NCI-H1930 (cell line): Measurements from ENCODE around the gene MYG1.

Source experiments
- DNase-seq, 2 experiments: peaks; one replicate each; lab custom pipeline; 2025; lab: John Stamatoyannopoulos, UW

MYG1 gene, protein sequence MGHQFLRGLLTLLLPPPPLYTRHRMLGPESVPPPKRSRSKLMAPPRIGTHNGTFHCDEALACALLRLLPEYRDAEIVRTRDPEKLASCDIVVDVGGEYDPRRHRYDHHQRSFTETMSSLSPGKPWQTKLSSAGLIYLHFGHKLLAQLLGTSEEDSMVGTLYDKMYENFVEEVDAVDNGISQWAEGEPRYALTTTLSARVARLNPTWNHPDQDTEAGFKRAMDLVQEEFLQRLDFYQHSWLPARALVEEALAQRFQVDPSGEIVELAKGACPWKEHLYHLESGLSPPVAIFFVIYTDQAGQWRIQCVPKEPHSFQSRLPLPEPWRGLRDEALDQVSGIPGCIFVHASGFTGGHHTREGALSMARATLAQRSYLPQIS

DNA sequence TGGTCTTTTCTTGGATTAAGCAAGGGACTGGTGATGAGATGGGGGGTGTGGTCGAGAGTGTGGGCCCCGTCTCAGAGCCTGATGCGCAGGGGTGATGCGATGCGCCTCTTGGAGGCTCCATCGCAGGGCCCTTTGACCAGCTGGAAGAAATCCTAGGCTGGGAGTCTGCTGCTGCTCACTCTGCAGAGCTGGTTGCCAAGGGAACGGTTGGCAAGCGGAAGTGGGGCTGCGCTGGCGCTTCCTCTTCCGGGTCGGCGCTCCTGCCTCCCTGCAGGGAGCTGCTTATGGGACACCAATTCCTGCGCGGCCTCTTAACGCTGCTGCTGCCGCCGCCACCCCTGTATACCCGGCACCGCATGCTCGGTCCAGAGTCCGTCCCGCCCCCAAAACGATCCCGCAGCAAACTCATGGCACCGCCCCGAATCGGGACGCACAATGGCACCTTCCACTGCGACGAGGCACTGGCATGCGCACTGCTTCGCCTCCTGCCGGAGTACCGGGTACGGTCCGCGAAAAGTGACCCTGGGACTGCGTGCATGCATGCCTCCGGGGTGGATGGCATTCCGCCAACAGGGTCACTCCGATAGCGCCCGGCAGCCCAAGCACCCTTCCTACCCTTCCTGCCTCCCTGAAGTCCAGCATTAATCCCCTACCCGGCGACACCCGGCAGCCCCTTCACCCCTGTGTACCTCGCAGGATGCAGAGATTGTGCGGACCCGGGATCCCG is at the start of gene MYG1:
Gene MYG1 (plus strand): TSS at position 242 of the 727 bp plus-strand sequence. CDS start 43 bp downstream, at position 285.
- peak; percentile 79 to 81 for DNase-seq

DNA sequence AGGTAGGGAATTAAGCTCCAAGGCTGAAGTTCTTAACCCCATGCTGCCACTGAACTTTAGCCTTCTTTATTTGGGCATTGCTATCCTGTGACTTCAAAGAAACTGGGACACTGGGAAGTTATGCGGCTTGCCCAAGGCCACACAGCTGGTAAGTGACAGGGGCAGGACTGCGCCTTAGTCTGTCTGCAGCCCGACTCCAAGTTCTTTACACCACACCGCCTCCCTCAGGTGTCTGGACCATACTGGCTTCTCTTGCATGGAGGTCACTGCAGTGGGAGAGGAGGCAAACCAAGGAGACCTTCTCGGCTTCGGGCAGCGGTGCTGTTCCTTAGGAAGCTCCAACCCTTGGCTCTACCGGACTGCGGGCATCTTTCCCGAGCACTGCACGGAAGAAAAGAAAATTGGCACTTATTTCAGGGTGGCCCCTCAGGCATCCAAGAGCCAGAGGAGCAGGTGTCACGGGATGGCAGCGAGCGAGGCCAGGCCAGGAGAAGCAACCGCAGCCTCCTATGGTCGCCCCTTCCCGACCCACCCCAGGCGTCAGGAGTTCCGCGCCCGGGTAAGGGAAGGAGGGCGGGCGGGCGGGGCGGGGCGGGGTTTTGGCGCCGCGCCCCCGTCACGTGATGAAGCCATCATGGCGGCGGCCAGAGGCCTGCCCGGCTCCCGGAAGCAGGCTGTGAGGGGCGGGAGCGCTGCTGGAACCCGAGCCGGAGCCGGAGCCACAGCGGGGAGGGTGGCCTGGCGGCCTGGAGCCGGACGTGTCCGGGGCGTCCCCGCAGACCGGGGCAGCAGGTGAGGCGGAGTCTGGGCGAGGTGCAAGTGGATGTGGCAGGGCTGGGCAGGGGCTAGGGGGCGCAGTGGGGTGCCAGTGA is 47.8 kb upstream of the MYG1 start:
- DNase-seq, result peak; percentile 28 to 76

DNA sequence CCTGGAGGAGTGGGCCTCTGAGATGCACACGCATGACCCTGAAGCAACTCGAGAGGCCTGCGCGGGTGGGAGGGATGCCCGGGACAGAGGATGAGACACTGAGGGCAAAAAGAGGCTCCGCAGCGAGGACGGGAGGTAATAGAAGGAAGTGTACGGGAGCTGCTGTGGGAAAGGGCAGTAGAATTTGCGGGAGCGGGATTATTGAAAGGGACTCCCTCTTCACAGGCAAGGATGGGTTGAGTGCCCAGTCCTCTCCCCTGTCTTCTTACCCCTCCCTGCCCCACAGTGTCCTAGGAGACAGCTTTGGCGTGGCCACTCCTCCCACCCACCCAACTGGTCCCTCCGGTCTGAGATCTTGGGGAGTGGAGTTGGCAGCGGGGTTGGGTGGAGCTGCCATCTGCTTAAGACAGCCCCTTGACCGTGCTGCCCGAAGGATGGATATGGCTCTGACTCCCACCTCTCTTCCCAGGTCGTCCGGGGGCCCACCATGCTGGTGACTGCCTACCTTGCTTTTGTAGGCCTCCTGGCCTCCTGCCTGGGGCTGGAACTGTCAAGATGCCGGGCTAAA is 47.1 kb upstream of the MYG1 start:
- DNase-seq, result no peak

DNA sequence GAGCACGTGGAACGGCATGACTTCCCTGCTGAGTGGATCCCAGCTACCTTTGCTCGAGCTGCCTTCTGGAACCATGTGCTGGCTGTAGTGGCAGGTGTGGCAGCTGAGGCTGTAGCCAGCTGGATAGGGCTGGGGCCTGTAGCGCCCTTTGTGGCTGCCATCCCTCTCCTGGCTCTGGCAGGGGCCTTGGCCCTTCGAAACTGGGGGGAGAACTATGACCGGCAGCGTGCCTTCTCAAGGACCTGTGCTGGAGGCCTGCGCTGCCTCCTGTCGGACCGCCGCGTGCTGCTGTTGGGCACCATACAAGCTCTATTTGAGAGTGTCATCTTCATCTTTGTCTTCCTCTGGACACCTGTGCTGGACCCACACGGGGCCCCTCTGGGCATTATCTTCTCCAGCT is 46.2 kb upstream of the MYG1 start:
- DNase-seq, result no peak

DNA sequence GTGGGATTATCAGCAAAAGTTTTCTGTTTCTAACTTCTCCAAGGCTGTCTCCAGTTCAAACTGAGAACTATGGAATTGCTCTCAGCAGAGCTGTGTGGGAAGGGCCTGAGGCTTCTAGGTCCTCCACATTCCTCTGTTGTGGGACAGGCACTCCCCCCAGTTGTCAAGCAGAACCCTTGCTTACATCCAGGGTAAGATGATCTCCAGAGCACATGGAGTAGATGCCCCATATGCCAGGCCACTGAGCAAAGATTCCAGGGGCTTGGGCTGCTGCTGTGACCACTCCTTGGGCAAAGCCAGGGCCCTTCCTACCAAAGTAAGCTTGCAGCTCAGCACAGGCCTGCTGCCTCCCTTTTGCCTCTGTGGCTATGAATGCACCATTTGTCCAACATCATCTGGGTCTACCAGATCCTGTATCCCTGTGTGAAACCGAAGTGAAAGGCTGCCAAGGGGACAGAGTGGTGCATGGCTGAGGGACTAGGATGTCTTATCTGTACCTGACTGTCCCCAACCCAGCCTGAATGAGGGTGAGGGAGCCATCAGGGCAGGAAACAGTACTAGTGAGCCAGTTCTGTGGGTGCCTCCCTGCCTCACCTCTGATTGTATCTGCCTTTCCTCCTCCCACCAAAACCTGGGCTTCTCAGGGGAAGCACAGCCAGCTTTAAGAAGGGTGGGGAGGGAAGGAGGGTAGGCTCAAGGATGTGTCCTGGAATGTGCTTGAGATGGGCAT is 44.5 kb upstream of the MYG1 start:
- no peak for DNase-seq

DNA sequence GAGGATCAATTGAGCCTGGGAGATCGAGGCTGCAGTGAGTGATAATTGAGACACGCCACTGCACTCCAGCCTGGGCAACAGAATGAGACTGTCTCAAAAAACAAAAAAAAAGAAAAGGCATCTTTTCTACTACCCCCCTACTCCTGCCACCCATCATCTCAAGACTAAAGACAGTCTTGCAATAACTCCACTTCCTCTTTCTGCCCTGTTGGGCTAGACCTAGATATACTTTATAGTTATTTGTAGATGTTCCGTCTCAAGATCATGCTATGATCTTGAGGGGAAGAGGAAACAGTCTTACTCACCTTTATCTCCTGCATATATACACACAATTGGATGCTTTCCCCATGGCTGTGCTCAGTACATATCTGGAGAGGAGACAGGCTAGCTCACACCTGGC is 43.5 kb upstream of the MYG1 start:
- no peak for DNase-seq

DNA sequence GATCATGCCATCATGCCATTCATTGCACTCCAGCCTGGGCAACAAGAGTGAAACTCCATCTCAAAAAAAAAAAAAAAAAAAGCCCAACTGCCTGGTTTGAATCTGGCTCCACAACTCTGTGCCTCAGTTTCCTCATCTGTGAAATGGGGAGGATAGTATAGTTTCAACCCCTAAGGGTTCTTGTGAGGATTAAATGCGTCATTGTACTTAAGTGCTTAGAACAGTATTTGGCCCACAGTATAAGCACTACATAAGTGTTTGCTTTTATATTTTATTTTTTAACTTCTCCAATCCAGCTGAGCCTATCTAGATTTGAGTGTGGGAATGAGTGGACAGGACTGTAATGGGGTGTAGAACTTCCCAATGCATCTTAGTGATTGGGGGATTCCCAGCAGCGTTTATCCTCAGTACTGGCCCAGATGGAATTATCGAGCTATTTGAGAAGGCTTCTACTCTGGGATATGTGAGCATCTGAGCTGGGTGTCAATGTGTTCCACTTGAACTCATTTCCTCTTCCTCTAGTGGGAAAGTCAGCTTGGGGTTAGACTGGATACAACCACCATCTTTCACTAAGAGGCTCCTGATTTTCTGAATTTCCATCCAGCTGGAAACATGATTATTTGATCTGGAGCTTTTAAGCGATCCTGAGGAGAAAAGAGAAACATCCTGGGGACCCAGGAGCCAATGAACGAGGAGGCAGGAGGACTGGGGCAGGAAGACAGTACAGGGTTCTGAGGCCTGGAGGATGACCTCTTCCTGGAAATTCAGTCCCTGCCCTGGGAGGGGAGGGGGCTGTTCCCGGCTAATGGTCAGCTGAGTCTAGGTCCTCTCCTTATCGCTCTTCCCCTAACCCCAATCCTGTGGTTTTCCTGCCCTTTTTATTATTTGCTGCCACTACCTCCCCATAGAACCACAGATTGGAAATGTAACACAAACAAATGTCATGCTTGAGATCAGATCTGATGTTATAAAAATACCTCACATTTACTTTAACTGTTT is 40.7 kb upstream of the MYG1 start:
- no peak for DNase-seq

DNA sequence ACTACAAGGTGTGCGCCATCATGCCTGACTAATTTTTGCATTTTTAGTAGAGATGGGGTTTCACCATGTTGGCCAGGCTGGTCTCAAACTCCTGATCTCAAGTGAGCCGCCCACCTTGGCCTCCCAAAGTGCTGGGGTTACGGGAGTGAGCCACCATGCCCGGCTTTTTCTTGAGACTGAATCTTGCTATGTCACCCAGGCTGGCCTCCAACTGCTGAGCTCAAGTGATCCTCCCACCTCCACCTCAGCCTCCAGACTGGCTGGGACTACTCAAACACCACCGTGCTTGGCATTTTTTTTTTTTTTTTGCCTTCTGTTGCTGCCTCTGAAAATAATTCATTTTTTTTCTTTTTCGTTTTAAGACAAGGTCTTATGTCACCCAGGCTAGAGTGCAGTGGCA is 39.6 kb upstream of the MYG1 start:
- DNase-seq, result no peak

DNA sequence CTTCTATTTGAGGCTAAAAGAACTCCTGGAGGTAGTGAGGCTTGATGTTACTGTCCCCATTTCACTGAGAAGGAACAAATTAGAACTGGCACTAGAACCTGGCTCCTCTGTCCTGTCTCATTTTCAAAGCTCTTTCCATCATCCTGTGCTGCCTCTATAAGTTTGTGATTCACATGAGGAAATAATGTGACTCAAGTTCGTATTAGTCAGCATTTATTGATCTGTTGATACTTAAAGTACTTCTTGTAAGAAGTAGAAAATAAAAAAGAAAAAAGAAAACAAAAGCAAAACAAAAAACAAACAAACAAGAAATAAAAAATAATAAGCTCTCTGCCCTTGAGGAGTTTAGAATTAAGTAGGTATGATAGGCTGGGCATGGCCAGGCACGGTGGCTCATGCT is 33.7 kb upstream of the MYG1 start:
- DNase-seq, result no peak

DNA sequence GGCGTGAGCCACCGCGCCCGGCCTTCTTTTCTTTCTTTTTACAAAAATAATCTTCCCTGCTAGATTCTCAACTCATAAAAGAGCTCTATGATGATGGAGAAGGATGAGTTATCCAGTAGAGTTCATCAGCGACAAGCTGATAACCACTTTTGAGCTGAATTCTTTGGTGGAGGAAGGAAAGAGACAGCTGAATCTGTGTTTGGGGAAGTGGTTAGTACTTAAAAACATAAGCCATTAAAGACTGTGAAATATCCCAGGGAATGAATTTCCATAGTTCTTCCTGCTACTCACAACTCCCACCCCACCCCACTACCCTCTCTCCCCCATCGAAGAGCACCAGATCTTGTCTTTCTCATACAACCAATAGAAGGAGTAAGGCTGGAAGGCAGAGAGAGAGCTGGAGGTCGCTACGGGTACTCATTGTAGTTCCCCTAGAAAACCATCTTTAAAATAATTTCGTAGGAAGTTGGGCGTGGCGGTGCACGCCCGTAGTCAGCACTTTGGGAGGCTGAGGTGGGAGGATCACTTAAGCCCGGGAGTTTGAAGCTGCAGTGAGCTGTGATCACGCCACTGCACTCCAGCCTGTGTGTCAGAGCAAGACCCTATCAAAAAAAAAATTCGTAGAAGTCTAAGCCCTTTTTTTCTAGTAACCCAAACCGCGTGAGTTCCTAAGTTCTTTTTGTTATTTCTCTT is 32.0 kb upstream of the MYG1 start:
- no peak for DNase-seq

DNA sequence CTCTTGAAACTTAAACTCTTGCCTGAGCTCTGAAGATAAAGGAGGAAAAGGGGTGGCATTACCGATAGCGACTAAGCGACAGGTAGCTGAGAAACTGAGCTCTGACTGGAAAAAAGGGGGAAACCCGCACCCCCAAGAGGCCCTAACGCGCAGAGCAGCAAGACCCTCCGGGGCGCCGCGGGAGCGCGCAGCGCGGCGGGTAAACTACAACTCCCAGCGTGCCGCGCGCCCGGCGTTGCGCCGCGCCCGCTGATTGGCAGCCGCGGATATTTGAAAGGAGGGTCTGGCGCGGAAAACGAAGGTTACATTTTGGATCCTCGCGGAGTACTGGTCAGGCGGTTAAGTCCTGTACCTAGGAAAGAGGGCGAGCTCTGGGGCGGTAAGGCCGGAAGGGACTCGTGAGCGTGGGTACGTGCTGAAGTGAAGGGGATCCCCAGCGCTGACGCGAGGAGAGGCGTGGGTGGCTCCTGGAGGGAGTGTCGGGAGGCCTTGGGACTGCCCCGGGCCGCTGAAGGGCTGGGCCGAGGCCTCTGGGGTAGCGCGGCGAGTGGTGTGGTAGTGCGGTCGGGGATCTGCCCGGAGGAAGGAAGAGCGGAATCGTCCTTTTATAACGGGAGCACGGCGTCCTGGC is 31.4 kb upstream of the MYG1 start, which contains the start of gene ESPL1:
Gene ESPL1 (plus strand): TSS at position 301 of the 631 bp plus-strand sequence. CDS start 468 bp downstream, outside the sequence.
- peak; percentile 54 to 81 for DNase-seq

DNA sequence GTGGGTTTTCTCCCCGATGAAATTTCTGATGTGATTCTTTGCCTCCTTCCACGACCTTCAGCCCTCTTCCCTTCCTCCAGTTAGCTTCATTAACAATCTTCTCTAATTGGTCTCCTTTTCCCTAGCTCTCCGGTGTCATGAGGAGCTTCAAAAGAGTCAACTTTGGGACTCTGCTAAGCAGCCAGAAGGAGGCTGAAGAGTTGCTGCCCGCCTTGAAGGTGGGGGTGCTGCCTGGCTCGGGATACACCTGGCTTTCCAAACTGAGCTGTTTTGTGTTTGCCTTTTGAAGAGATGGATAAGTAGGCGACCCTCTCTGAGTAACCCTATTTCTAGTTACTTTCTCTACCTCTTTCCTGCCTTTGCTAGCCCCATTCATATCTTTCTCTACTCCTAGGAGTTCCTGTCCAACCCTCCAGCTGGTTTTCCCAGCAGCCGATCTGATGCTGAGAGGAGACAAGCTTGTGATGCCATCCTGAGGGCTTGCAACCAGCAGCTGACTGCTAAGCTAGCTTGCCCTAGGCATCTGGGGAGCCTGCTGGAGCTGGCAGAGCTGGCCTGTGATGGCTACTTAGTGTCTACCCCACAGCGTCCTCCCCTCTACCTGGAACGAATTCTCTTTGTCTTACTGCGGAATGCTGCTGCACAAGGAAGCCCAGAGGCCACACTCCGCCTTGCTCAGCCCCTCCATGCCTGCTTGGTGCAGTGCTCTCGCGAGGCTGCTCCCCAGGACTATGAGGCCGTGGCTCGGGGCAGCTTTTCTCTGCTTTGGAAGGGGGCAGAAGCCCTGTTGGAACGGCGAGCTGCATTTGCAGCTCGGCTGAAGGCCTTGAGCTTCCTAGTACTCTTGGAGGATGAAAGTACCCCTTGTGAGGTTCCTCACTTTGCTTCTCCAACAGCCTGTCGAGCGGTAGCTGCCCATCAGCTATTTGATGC is 30.6 kb upstream of the MYG1 start:
- DNase-seq, result no peak

DNA sequence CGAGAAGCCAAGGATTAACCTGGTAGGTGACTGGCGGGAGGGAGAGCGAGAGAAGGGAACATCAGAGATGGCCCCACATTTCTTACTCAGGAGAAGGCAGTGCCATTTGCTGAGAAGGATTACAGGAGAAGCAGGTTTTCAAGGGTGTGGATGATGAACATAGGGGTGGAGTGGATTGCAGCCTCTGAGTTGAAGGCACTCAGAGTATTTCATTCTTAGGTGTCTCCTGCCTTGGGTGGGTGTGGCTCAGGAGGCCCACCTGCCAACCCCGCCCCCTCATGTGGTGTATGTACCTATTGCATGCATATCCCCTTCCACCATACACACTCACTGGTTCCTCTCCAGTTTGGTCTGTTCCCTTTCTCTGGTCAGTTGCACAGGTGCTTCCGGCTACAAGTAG is 25.1 kb upstream of the MYG1 start:
- DNase-seq, result no peak

DNA sequence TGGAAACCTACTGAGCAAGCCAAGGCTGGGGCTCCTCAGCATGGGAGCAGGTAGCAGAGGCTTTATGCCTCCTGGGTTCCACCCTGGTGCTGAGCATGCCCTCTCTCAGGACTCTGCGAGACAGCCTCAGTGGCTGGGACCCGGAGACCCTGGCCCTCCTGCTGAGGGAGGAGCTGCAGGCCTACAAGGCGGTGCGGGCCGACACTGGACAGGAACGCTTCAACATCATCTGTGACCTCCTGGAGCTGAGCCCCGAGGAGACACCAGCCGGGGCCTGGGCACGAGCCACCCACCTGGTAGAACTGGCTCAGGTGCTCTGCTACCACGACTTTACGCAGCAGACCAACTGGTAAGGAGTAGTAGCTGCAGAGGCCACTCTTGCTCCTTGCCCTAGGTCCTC is 23.0 kb upstream of the MYG1 start:
- DNase-seq, result no peak

DNA sequence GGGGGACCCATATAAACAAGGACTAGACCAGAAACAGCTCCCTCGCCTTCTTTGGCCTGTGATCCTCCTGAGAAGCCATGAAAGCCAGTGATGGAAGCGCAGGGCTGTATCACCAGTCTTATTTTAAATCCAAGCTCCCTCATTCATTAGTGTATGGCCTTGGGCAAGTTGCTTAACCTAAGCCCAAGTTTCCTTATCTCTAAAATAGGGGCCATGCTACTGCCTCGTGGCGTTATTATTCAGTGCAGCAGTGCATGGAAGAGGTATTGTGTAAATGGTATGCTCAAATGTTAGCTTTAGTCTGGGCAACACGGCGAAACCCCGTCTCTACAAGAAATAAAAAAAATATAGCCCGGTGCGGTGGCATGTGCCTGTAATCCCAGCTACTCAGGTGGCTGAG is 21.5 kb upstream of the MYG1 start:
- DNase-seq, result no peak

DNA sequence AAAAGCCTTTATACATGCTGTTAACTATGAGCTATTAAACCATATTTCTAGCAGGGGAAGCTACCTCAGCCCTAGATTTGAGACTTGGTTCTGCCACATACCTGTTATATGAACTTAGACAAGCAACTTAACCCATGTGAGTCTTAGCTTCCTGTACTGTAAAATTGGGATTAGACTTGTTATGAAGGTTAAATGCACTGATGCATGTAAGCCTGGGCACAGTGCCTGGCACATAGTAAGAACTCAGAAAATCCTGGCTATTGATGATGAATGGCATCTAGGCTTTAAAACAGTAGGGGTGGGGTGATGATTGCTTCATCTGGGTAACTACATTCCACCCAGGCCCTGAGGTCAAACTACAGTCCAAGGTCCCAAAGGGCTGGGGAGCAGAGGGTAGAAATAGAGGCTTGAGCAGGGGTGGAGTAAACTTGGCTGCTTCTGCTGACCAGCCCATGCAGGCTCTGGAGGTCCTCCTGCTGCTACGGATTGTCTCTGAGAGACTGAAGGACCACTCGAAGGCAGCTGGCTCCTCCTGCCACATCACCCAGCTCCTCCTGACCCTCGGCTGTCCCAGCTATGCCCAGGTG is 20.1 kb upstream of the MYG1 start:
- DNase-seq, result no peak

DNA sequence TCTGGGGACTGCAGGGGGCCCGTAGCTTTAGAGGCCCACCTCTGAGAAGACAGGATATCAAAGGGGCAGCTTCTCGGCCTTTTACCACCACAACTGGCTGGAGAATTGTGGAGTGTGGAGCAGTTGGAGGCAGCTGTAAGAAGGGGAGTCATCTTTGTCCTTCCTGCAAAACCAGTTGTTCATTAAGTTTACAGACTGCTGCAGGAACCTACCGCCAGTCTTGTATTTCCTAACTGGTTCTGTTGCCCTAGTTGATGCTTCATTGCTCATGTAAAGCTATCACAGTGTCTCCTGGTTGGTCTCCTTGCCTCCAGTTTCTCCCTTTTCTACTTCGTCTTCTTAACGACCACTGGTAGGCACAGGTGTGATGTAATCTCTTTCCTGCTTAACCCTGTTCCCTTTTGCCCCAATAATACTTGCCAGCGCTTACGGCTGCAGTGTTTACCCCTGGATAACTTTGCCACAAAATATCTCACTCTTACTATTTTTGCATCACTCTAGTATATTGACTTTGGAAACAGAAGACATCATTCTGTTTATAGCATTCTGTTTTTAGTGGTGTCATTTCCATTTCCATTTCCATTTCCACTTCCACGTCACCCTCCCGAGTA is 19.5 kb upstream of the MYG1 start:
- no peak for DNase-seq
